Measurements from ENCODE around the gene PLEKHA7.

The PLEKHA7 gene

DNA sequence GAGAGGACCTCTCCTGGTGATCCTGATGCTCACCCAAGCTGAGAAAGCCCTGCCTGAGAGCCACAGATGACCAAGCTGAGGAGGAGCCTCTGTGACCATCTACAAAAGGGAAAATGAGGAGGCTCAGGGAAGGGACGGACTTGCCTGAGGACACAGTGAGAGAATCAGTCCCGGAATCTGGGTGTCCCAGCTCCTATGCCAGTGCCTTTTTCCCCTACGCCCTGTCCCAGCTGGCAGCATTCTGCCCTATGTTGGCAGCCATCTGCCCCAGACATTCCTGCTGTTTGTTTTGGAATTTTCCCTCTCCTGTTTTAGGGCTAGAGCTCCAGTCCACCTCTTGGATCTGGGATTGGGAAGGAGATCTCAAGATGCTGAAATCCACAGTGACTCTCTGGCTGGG lies 221.2 kb downstream of the PLEKHA7 start:
- TF ChIP-seq, protein P1, sequence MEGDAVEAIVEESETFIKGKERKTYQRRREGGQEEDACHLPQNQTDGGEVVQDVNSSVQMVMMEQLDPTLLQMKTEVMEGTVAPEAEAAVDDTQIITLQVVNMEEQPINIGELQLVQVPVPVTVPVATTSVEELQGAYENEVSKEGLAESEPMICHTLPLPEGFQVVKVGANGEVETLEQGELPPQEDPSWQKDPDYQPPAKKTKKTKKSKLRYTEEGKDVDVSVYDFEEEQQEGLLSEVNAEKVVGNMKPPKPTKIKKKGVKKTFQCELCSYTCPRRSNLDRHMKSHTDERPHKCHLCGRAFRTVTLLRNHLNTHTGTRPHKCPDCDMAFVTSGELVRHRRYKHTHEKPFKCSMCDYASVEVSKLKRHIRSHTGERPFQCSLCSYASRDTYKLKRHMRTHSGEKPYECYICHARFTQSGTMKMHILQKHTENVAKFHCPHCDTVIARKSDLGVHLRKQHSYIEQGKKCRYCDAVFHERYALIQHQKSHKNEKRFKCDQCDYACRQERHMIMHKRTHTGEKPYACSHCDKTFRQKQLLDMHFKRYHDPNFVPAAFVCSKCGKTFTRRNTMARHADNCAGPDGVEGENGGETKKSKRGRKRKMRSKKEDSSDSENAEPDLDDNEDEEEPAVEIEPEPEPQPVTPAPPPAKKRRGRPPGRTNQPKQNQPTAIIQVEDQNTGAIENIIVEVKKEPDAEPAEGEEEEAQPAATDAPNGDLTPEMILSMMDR (IDR thresholded peaks at IDR 0.05; ENCODE audit: low read depth, low read length) = no peak
- no peak overlapping the region for H3K4me3 ChIP-seq (replicated peaks in 1 of 2; ENCODE audit: low read depth in 2 of 2, low read length in 2 of 2)
- no peak for DNase-seq (ENCODE audit: low read depth in 2 of 2)

DNA sequence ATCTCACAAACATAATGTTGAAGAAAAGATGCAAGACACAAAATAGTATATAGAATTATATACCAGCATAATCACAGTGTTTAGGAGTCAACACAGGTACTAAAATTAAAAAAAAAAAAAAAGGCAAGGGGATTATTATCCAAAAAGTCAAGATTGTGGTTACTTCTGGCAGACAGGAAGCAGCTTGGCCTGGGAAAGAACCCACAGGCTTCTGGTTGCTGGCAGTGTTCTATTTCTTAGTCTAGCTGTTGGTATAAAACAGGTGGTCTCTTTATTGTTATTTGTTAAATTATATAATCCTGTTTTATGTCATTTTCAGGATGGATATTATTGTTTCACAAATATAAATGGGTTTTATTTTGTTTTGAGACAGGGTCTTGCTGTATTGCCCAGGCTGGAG lies 221.8 kb downstream of the PLEKHA7 start:
- DNase-seq (ENCODE audit: low read depth in 2 of 2) = peak; percentile 41 to 53
- no peak overlapping the region for H3K4me3 ChIP-seq (replicated peaks in 1 of 2; ENCODE audit: low read depth in 2 of 2, low read length in 2 of 2)
- TF ChIP-seq, protein P1 (IDR thresholded peaks at IDR 0.05; ENCODE audit: low read depth, low read length) = no peak

DNA sequence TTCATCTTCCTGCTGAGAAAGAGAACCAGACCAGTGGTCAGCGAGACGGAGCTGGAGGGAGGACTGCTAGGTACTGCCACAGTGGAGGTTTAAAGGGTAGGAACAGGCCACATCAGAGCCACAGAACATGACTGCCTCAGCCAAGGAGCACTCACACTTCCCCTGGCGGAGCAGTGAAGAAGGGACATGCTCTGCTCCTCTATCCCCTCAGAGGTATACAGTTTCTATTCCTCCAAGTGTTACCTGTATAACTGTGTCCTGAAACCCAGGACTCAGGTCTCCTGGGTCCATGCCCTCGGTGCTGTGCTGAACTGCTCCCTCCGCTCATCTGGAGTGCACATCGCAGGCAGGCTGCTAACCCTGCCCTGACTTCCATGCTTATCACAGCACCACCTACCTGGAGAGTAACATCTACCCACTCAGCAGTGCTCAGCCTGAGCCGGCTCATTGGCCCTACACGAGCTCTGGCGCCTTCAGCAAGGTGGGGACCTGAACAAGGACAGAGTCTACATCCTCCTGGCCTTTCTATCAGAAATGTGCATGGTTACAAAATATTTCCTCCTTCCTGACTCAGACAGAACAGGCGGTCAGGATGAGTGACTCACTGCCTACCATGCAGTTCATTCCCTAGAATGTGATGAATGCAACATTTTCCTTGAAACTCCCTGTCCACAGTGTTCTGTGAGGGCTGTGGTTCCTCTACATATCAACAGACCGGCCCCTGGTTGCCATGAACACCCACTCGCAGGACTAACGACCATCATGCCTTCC lies 222.8 kb downstream of the PLEKHA7 start:
- TF ChIP-seq, protein P1 (IDR thresholded peaks at IDR 0.05; ENCODE audit: low read depth, low read length) = no peak
- no peak overlapping the region for H3K4me3 ChIP-seq (replicated peaks in 1 of 2; ENCODE audit: low read depth in 2 of 2, low read length in 2 of 2)

DNA sequence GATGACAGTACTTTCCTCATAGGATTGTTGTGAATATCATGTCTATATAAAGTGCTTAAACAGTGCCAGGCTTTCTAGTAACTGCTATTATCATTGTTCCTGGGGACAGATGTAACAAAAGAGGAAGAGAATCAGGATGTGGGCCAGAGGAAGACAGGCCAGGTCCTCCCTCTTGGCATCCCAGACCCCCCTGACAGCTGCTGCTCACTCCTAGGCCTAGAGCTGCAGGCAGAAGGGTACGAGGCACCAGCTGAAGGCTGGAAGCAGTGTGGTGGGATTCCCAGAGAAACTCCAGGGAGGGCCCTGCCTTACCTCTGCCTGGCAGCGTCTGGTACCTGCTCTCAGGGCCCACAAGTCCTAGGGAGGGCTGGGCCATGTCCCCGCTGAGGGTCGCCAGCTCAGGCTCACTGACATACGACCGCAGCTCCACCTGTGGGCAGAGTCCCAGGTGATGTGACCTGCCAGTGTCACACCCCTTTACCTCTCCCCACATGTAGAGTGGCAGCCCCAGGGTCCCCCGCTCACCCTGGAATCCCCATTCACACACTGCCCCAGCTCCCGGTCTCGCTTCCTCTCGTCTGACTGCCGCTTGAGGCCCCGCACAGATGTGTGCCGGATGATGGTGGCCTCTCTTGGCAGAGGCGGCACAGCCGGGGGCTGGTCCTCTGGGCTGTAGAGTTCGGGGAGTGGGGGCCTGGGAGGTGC lies 223.6 kb downstream of the PLEKHA7 start:
- no peak for DNase-seq (ENCODE audit: low read depth in 2 of 2)
- no peak overlapping the region for H3K4me3 ChIP-seq (replicated peaks in 1 of 2; ENCODE audit: low read depth in 2 of 2, low read length in 2 of 2)
- TF ChIP-seq, protein P1 (IDR thresholded peaks at IDR 0.05; ENCODE audit: low read depth, low read length) = no peak

More for the DNA sequence above, 222.8 kb downstream of the PLEKHA7 start:
- peak; percentile 95 for DNase-seq (ENCODE audit: low read depth in 2 of 2)

DNA sequence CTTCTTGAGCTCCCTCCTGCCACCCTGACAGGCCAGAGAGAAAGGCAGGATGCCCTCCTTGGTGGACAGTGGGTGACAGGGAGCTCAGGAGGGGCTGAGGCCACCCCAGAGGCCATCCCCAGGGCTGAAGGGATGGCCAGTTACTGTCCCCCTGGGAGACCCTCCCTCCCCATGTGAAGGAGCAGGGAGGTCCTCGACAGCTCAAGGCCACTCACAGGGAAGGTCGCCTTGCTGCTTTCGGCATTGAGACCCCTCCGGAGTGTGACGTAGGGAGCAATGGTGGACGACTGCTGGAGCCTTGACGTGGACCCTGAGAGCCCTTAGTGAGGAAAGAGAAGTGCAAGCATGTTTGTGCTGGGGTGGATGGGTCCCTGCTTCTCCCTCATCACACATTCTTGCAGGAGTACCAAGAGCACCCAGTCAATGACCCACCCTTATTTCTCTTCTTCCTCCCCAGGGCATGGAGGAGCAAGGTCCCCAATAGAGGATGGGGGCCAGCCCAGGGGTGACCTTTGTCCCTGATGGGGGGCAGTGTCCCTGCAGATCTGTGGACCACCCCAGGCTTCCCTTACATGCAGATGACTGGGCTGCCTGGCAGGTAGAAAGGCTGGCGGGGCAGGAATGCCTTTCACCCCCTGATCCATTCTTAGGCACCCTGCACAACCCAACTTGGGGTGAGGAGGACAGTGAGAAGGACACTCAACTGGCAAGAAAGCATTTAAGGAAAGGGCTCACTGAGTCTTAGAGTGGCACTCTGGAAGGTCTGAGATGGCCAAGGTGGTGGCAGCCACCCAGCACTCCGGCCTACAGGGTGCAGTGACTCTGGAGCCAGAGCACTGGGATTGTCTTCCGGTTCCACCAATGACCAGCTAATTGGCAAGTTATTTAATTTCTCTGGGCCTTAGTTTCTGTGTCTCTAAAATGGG lies 224.4 kb downstream of the PLEKHA7 start:
- no peak overlapping the region for H3K4me3 ChIP-seq (replicated peaks in 1 of 2; ENCODE audit: low read depth in 2 of 2, low read length in 2 of 2)
- TF ChIP-seq, protein P1 (IDR thresholded peaks at IDR 0.05; ENCODE audit: low read depth, low read length) = no peak
- DNase-seq (ENCODE audit: low read depth in 2 of 2) = no peak

DNA sequence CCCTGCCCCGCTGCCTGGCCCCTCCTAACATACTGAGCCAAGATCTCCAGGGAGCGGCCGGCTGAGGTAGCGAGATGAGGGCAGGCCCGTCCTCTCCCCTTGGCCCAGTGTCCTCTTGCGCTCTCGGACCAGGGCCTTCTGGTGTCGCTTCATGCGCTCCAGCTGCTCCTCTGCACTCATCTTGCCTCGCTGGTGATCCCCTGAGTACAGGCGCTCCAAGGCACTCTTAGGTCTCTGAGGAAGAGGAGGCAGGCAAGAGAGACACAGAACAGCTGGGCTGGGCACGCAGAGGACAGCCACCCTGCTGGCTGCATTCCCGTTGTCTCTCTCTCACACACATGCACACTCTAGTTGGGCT lies 225.2 kb downstream of the PLEKHA7 start:
- H3K4me3 ChIP-seq (replicated peaks in 1 of 2; ENCODE audit: low read depth in 2 of 2, low read length in 2 of 2) = no peak overlapping the region
- TF ChIP-seq, protein P1 (IDR thresholded peaks at IDR 0.05; ENCODE audit: low read depth, low read length) = no peak

More for the DNA sequence above, 225.2 kb downstream of the PLEKHA7 start:
- no peak for DNase-seq (ENCODE audit: low read depth in 2 of 2)
